IgD-negative memory B cell (primary cell): ENCODE measurements around the gene TNRC18. TPM values are rescaled to one million over a fixed set of nuclear protein-coding genes. Genes with fewer than 3 reads are reported as not detected.

Experiments
- H3K27ac Mint-ChIP-seq, 3 donors: one replicate each; pipeline ENCODE4 v1.8.0; 2020 to 2022; ENCODE audit warnings: mild to moderate bottlenecking in 3 of 3, mixed read lengths in 3 of 3, moderate library complexity in 1 of 3
- H3K27me3 Mint-ChIP-seq: one replicate; pipeline ENCODE4 v1.8.0; 2021; ENCODE audit warnings: mixed read lengths
- H3K36me3 Mint-ChIP-seq: one replicate; pipeline ENCODE4 v1.8.0; 2020; ENCODE audit warnings: mild to moderate bottlenecking, mixed read lengths
- H3K4me1 Mint-ChIP-seq, 3 donors: one replicate each; pipeline ENCODE4 v1.8.0; 2020 to 2022; ENCODE audit warnings: mixed read lengths in 3 of 3, mild to moderate bottlenecking in 1 of 3
- H3K4me3 Mint-ChIP-seq, 4 donors: one replicate each; pipeline ENCODE4 v1.8.0; 2020 to 2022; ENCODE audit warnings: mild to moderate bottlenecking in 4 of 4, mixed read lengths in 4 of 4, moderate library complexity in 3 of 4
- H3K9me3 Mint-ChIP-seq, 3 donors: one replicate each; pipeline ENCODE4 v1.8.0; 2020 to 2021; ENCODE audit warnings: mixed read lengths in 3 of 3, mild to moderate bottlenecking in 1 of 3
- polyA plus RNA-seq: library from polyadenylated mRNA; unstranded; fragments of 300-500 nt; fragmentation: Illumina TruSeq; gene quantifications from one replicate; pipeline ENCODE4 v1.2.3, GENCODE V29; 2021

The TNRC18 gene
- polyA plus RNA-seq, 1 donor from 2014 or later: 1.3 TPM

GRCh38 chr7:5417106-5418071 lies 6.2 kb downstream of the TNRC18 start:
- H3K27me3 Mint-ChIP-seq: peaks cover 36% of the 10 kb centered on the region
- H3K9me3 Mint-ChIP-seq: no peaks in the 10 kb centered on the region
- peaks cover 3 to 8% (median 5%) of the 10 kb centered on the region in 3 donors for H3K4me1 Mint-ChIP-seq
- peak overlapping the region in 2 of 3 donors; percentile 29 to 92 for H3K27ac Mint-ChIP-seq
- H3K4me3 Mint-ChIP-seq: peak overlapping the region in 1 of 4 donors; percentile 55
- no peaks in the 10 kb centered on the region for H3K36me3 Mint-ChIP-seq

GRCh38 chr7:5414916-5415315 lies 8.7 kb downstream of the TNRC18 start:
- no peaks in the 10 kb centered on the region for H3K9me3 Mint-ChIP-seq
- H3K27ac Mint-ChIP-seq: no peak overlapping the region
- no peak overlapping the region for H3K4me3 Mint-ChIP-seq
- no peaks in the 10 kb centered on the region for H3K36me3 Mint-ChIP-seq
- H3K27me3 Mint-ChIP-seq: peaks cover 23% of the 10 kb centered on the region
- peaks cover 3 to 5% (median 5%) of the 10 kb centered on the region in 3 donors for H3K4me1 Mint-ChIP-seq

DNA sequence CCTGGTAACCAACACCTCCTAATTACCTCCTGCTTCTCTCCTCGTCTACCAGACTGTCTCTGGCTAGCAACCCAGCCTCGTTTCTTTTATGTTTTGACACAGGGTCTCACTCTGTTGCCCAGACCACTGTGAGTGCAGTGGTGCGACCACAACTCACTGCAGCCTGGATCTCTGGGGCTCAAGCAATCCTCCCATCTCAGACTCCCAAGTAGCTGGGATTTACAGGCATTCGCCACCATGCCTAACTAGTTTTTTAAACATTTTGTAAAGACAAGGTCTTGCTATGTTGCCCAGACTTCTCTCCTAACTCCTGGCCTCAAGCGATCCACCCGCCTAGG lies 10.2 kb downstream of the TNRC18 start:
- Mint-ChIP-seq H3K9me3 (no peaks in the 10 kb centered on the region), H3K4me1 (peaks cover 0 to 3% (median 0%) of the 10 kb centered on the region in 3 donors), H3K27ac (no peak overlapping the region), H3K36me3 (no peaks in the 10 kb centered on the region), H3K27me3 (peaks cover 16% of the 10 kb centered on the region), H3K4me3 (no peak overlapping the region)

- Mint-ChIP-seq H3K27ac (no peak overlapping the region), H3K4me1 (peaks cover 0 to 1% (median 0%) of the 10 kb centered on the region in 3 donors), H3K27me3 (peaks cover 10% of the 10 kb centered on the region), H3K36me3 (no peaks in the 10 kb centered on the region), H3K9me3 (no peaks in the 10 kb centered on the region), H3K4me3 (no peak overlapping the region)
Measured at GRCh38 chr7:5408777-5409176, 14.9 kb downstream of the TNRC18 start.

GRCh38 chr7:5406957-5407945 lies 16.4 kb downstream of the TNRC18 start:
- peaks cover 11% of the 10 kb centered on the region for H3K27me3 Mint-ChIP-seq
- no peaks in the 10 kb centered on the region for H3K9me3 Mint-ChIP-seq
- no peaks in the 10 kb centered on the region for H3K4me1 Mint-ChIP-seq
- no peak overlapping the region for H3K4me3 Mint-ChIP-seq
- no peaks in the 10 kb centered on the region for H3K36me3 Mint-ChIP-seq
- H3K27ac Mint-ChIP-seq: peak overlapping the region in 1 of 3 donors; percentile 34

GRCh38 chr7:5404421-5404826 lies 19.2 kb downstream of the TNRC18 start:
- no peak overlapping the region for H3K4me3 Mint-ChIP-seq
- peaks cover 0 to 4% (median 3%) of the 10 kb centered on the region in 3 donors for H3K4me1 Mint-ChIP-seq
- peaks cover 2% of the 10 kb centered on the region for H3K36me3 Mint-ChIP-seq
- peak overlapping the region in 1 of 3 donors; percentile 53 for H3K27ac Mint-ChIP-seq
- peaks cover 9% of the 10 kb centered on the region for H3K27me3 Mint-ChIP-seq
- peaks cover 0 to 4% (median 0%) of the 10 kb centered on the region in 3 donors for H3K9me3 Mint-ChIP-seq

- peaks cover 2% of the 10 kb centered on the region for H3K36me3 Mint-ChIP-seq
- no peak overlapping the region for H3K27ac Mint-ChIP-seq
- peaks cover 0 to 4% (median 3%) of the 10 kb centered on the region in 3 donors for H3K4me1 Mint-ChIP-seq
- no peak overlapping the region for H3K4me3 Mint-ChIP-seq
- H3K27me3 Mint-ChIP-seq: peaks cover 5% of the 10 kb centered on the region
- H3K9me3 Mint-ChIP-seq: peaks cover 0 to 4% (median 0%) of the 10 kb centered on the region in 3 donors
Measured at GRCh38 chr7:5403442-5403841, 20.2 kb downstream of the TNRC18 start.

DNA sequence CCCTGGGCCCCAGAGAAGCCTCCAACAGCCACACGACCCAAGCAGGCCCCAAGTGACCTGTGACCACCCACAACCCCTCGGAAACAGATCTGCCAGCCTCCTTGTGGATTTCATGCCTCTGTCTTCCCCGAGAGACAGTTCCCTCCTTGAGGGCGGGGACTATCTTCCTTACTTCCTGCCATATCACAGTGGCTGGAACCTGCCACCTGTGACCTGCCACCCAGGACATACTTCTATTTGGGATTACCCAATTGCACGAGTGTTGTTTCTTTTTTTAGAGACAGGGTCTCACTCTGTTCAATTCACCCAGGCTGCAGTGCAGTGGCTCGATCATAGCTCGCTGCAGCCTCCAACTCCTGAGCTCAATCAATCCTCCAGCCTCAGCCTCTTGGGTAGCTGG lies 25.9 kb downstream of the TNRC18 start:
- Mint-ChIP-seq H3K4me1 (peaks cover 17 to 21% (median 17%) of the 10 kb centered on the region in 3 donors), H3K27me3 (no peaks in the 10 kb centered on the region), H3K36me3 (peaks cover 4% of the 10 kb centered on the region)

GRCh38 chr7:5396999-5397663 lies 26.5 kb downstream of the TNRC18 start:
- Mint-ChIP-seq H3K9me3 (peaks cover 0 to 4% (median 0%) of the 10 kb centered on the region in 3 donors), H3K4me1 (peaks cover 17 to 21% (median 17%) of the 10 kb centered on the region in 3 donors)

More for the DNA sequence above, 25.9 kb downstream of the TNRC18 start:
- H3K27ac Mint-ChIP-seq: peak overlapping the region; percentile 89 to 96 (median 95)
- H3K9me3 Mint-ChIP-seq: peaks cover 0 to 4% (median 0%) of the 10 kb centered on the region in 3 donors
- H3K4me3 Mint-ChIP-seq: peak overlapping the region; percentile 80 to 95 (median 93)

DNA sequence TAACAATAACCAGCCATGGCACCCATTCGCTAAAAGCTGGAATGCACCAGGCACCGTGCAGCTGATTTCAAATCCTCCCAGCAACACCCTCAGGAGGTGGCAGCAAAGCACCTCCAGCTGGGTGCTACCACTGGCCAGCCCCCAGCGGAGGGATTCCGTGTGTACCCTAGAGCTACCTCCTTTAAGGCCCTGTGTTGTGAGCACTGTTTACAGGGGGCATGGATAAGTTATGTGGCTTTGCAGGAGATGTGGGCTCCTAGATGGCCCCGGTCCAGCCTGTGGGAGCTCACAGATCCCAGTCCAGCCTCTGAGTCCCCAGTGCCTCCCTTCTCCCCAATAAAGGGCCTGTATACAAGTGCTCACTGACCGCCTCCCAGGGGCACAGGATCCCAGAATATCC lies 27.1 kb downstream of the TNRC18 start:
- peak overlapping the region; percentile 39 to 96 (median 95) for H3K27ac Mint-ChIP-seq
- H3K4me1 Mint-ChIP-seq: peaks cover 16 to 21% (median 17%) of the 10 kb centered on the region in 3 donors
- H3K27me3 Mint-ChIP-seq: no peaks in the 10 kb centered on the region
- peaks cover 4% of the 10 kb centered on the region for H3K36me3 Mint-ChIP-seq
- H3K4me3 Mint-ChIP-seq: peak overlapping the region; percentile 80 to 95 (median 93)
- H3K9me3 Mint-ChIP-seq: peaks cover 0 to 4% (median 0%) of the 10 kb centered on the region in 3 donors

More at GRCh38 chr7:5396999-5397663, 26.5 kb downstream of the TNRC18 start:
- peaks cover 4% of the 10 kb centered on the region for H3K36me3 Mint-ChIP-seq
- H3K27me3 Mint-ChIP-seq: no peaks in the 10 kb centered on the region
- peak overlapping the region; percentile 80 to 95 (median 93) for H3K4me3 Mint-ChIP-seq
- H3K27ac Mint-ChIP-seq: peak overlapping the region; percentile 89 to 96 (median 95)

DNA sequence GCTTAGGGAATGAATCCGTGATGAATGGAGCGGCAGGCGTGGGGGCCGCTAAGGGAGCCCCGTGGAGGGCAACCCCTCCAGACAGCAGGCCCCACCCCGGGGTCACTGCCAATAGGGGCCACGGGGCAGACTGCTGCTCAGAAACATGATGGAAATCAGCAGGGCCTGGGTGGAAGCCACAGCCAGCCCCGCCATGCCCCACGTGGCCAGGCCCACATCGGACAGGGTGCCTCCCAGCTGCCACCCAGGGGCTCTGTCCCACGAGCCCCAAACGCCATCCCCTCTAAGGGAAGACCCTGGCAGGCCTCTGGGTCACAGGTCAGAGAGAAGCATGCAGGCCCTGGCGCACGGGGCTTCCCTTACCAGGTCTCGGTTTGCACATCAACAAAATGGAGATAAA lies 28.4 kb downstream of the TNRC18 start:
- no peaks in the 10 kb centered on the region for H3K27me3 Mint-ChIP-seq
- peaks cover 13 to 18% (median 17%) of the 10 kb centered on the region in 3 donors for H3K4me1 Mint-ChIP-seq
- H3K9me3 Mint-ChIP-seq: no peaks in the 10 kb centered on the region
- peak overlapping the region in 1 of 3 donors; percentile 51 for H3K27ac Mint-ChIP-seq
- H3K4me3 Mint-ChIP-seq: peak overlapping the region in 3 of 4 donors; percentile 23 to 66 (median 25)
- peaks cover 2% of the 10 kb centered on the region for H3K36me3 Mint-ChIP-seq

DNA sequence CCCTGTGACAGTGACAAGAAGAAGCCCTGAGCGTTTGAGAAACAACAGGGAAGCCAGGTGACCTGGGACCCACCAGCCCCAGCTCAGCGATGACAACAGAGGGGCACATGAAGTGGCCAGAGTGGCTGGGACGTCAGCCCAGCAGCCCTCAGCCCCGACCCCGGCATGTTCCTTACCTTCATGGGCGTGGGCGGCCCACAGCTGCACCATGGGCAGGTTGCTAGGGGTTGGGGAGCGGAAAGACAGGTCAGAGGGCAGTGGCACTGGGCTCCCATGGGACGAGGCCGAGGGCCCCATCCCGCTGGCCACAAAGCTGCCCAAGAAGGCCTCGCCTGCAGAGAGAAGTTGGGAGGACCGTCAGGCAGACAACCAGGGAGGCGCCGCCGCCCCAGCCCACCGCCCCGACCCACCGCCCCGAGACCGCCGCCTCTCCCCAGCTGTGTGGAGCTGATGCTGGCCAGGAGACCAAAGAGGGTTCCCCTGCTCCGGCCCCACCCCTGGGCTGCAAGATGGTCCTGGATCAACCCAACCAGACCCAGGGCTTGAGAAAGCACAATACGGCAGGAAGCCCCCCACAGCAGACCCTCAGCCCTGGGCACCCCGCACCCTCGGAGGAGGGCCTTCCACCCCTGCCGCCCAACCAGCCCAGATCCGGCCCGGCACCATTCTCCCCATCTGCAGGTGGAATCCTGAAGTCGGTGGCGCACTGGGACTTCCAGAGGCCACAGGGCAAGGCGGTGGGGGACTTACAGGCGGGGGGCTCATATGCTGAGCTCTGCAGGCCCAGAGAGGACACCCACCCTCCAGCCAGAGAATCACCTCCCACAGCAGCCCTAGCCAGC lies 29.1 kb downstream of the TNRC18 start:
- Mint-ChIP-seq H3K27me3 (no peaks in the 10 kb centered on the region), H3K4me3 (peak overlapping the region in 1 of 4 donors; percentile 66), H3K36me3 (peaks cover 2% of the 10 kb centered on the region), H3K9me3 (no peaks in the 10 kb centered on the region), H3K4me1 (peaks cover 13 to 18% (median 17%) of the 10 kb centered on the region in 3 donors), H3K27ac (peak overlapping the region in 1 of 3 donors; percentile 45)

- H3K9me3 Mint-ChIP-seq: no peaks in the 10 kb centered on the region
- no peaks in the 10 kb centered on the region for H3K27me3 Mint-ChIP-seq
- H3K36me3 Mint-ChIP-seq: peaks cover 2% of the 10 kb centered on the region
- H3K4me1 Mint-ChIP-seq: peaks cover 13 to 18% (median 17%) of the 10 kb centered on the region in 3 donors
- peak overlapping the region in 1 of 3 donors; percentile 45 for H3K27ac Mint-ChIP-seq
- peak overlapping the region in 1 of 4 donors; percentile 22 for H3K4me3 Mint-ChIP-seq
Measured at GRCh38 chr7:5393748-5394147, 29.9 kb downstream of the TNRC18 start.
